PFSK-1 (cell line): ENCODE measurements around the gene ENTPD2.

Source experiments
- FOXP2 ChIP-seq: optimal IDR thresholded peaks from 2 replicates; pipeline ENCODE3; 2011; ENCODE audit warnings: borderline replicate concordance, control low read depth, inconsistent platforms; ENCODE audit not compliant: insufficient read depth; ENCODE audit errors: extremely low read length, extremely low read depth
- POLR2AphosphoS5 ChIP-seq: IDR thresholded peaks from 2 replicates; pipeline ENCODE4 v1.6.1; 2012; ENCODE audit warnings: low read depth, mild to moderate bottlenecking, control low read depth, low read length, moderate library complexity
- SIN3A ChIP-seq: IDR thresholded peaks from 2 replicates; pipeline ENCODE4 v1.6.1; 2012; ENCODE audit warnings: mild to moderate bottlenecking, low read length, moderate library complexity, borderline replicate concordance; ENCODE audit not compliant: insufficient read depth
- TAF1 ChIP-seq: IDR thresholded peaks from 2 replicates; pipeline ENCODE4 v1.6.1; 2012; ENCODE audit warnings: low read length, control low read depth, borderline replicate concordance; ENCODE audit not compliant: insufficient read depth
- TF ChIP-seq, protein P1 (sequence below), 2 experiments: IDR thresholded peaks; 2 replicates each; pipeline versions ENCODE4 v1.6.1 to v1.8.0; 2011 to 2012; ENCODE audit warnings: low read depth in 2 of 2, low read length in 2 of 2, control low read depth in 1 of 2, inconsistent platforms in 1 of 2, mild to moderate bottlenecking in 1 of 2, moderate library complexity in 1 of 2; ENCODE audit not compliant: insufficient read depth in 1 of 2

Gene ENTPD2

GRCh38 chr9:137044037-137044436, 9.8 kb downstream of the ENTPD2 start:
- TF ChIP-seq POLR2AphosphoS5 (no peak), TAF1 (no peak), FOXP2 (no peak), SIN3A (no peak)
- TF ChIP-seq, protein P1, sequence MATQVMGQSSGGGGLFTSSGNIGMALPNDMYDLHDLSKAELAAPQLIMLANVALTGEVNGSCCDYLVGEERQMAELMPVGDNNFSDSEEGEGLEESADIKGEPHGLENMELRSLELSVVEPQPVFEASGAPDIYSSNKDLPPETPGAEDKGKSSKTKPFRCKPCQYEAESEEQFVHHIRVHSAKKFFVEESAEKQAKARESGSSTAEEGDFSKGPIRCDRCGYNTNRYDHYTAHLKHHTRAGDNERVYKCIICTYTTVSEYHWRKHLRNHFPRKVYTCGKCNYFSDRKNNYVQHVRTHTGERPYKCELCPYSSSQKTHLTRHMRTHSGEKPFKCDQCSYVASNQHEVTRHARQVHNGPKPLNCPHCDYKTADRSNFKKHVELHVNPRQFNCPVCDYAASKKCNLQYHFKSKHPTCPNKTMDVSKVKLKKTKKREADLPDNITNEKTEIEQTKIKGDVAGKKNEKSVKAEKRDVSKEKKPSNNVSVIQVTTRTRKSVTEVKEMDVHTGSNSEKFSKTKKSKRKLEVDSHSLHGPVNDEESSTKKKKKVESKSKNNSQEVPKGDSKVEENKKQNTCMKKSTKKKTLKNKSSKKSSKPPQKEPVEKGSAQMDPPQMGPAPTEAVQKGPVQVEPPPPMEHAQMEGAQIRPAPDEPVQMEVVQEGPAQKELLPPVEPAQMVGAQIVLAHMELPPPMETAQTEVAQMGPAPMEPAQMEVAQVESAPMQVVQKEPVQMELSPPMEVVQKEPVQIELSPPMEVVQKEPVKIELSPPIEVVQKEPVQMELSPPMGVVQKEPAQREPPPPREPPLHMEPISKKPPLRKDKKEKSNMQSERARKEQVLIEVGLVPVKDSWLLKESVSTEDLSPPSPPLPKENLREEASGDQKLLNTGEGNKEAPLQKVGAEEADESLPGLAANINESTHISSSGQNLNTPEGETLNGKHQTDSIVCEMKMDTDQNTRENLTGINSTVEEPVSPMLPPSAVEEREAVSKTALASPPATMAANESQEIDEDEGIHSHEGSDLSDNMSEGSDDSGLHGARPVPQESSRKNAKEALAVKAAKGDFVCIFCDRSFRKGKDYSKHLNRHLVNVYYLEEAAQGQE (IDR thresholded peaks at IDR 0.05; ENCODE audit: insufficient read depth in 1 of 2, low read depth in 2 of 2, low read length in 2 of 2): no peak

DNA sequence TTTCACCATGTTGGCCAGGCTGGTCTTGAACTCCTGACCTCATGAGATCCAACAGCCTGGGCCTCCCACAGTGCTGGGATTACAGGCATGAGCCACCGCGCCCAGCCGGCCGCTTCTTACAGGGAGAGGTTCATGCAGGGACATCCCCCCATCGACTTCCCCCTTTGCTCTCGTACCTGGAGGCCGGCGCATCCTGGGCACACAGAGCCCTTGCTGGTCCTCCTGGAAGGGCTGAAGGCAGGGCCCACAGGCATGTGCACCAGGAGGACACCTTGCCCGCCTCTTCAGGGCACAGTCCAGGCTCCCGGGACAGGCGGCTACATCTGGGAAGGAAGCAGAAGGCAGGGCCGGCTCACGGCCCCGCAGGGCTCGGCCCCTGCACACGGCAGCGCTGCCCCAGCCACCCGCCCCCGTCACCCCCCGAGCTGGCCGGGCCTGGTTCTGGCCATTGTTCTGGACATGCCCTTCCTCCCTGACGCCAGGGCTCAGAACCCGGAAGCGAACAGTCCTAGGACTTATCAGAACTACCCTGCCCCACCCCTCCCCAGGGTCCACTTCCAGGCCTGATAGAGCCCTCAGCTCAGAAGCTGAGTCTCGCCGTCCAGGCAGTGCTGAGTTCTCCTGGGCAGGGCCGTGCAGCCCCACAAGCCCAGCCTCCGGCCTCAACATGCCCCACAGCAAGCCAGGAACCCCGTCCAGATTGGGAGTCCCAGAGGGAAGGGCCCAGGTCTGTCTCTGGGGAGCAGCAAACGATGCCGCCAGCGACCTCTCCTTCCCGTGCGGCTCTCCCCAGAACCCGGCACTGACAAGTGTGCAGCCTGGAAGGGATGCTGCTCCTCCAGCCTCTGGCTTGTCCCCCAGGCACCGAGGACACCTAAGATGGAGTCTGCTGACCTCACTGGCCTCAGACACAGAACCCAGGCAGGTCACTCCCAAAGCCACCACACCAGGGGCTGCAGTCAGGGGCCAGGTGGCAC, 10.8 kb downstream of the ENTPD2 start:
- TF ChIP-seq FOXP2: no peak
- TF ChIP-seq SIN3A: no peak
- no peak for TF ChIP-seq POLR2AphosphoS5
- TF ChIP-seq, protein P1 (IDR thresholded peaks at IDR 0.05; ENCODE audit: insufficient read depth in 1 of 2, low read depth in 2 of 2, low read length in 2 of 2): no peak
- TF ChIP-seq TAF1: no peak

- TF ChIP-seq, protein P1 (IDR thresholded peaks at IDR 0.05; ENCODE audit: insufficient read depth in 1 of 2, low read depth in 2 of 2, low read length in 2 of 2): no peak
- TF ChIP-seq SIN3A (no peak), TAF1 (peak; percentile 28; the same call in 1 of the 2 replicates), FOXP2 (no peak), POLR2AphosphoS5 (peak; percentile 37; the same call in 1 of the 2 replicates)
Observed at GRCh38 chr9:137041124-137041523, 12.7 kb downstream of the ENTPD2 start.

GRCh38 chr9:137040568-137040967, 13.3 kb downstream of the ENTPD2 start:
- TF ChIP-seq, protein P1 (IDR thresholded peaks at IDR 0.05; ENCODE audit: insufficient read depth in 1 of 2, low read depth in 2 of 2, low read length in 2 of 2): no peak
- TF ChIP-seq FOXP2 (no peak), SIN3A (no peak), POLR2AphosphoS5 (no peak), TAF1 (no peak)
